ENCODE measurements around the gene NFIB.

DNA sequence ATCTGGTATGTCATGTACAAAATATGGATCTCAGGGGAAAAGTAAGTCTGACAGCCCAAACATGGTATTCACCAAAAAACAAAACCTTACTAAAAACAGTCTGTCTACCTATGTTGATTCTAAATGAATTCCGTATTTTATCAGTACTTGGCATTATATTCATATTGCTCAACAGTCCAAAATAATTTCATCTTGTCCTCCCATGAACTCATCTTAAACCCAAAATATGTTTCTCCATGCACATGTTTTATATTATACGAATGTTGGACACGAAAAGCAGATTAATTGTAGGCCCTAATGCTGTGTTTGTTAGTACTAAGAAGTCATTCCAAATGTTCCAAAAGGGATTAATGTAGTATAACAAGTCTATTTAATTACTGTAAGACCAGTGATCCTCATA is 20.1 kb downstream of the NFIB start:
- TF ChIP-seq, protein P1, sequence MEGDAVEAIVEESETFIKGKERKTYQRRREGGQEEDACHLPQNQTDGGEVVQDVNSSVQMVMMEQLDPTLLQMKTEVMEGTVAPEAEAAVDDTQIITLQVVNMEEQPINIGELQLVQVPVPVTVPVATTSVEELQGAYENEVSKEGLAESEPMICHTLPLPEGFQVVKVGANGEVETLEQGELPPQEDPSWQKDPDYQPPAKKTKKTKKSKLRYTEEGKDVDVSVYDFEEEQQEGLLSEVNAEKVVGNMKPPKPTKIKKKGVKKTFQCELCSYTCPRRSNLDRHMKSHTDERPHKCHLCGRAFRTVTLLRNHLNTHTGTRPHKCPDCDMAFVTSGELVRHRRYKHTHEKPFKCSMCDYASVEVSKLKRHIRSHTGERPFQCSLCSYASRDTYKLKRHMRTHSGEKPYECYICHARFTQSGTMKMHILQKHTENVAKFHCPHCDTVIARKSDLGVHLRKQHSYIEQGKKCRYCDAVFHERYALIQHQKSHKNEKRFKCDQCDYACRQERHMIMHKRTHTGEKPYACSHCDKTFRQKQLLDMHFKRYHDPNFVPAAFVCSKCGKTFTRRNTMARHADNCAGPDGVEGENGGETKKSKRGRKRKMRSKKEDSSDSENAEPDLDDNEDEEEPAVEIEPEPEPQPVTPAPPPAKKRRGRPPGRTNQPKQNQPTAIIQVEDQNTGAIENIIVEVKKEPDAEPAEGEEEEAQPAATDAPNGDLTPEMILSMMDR (conservative IDR thresholded peaks at IDR 0.05; ENCODE audit: low read length), result no peak
- TF ChIP-seq EZH2phosphoT487 (IDR thresholded peaks at IDR 0.05; ENCODE audit: borderline replicate concordance, low read depth, low read length), result no peak
